ENCODE results near the gene PIM1. TPM values are rescaled to one million over a fixed set of nuclear protein-coding genes. Genes with fewer than 3 reads are reported as not detected.

The PIM1 gene
- total RNA-seq, 4 donors from 2014 or later: 36.6 to 78.4 (median 49.2) TPM

DNA sequence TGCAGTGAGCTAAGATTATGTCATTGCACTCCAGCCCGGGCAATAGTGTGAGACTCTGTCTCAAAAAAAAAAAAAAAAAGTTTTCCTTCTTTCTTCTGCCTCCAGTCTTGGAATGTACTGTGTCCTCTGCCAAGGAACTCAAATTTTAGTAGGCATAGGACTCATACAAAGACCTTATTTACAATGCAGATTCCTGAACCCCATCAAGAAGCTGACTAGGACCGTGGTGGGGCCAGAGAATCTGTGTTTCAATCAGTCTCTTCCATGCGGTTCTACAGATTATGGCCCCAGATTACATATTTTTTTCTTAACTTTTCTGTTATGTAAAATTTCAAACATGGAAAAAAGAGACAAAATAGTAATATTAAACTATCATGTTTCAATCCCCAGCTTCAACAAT, 29.8 kb upstream of the PIM1 start:
- no peaks in the 10 kb centered on the region for H3K27me3 ChIP-seq
- no peak overlapping the region for H3K4me3 ChIP-seq
- H3K27ac ChIP-seq: no peak overlapping the region
- H3K4me1 ChIP-seq: peaks cover 0 to 34% (median 0%) of the 10 kb centered on the region in 4 donors
- H3K36me3 ChIP-seq: no peaks in the 10 kb centered on the region
- TF ChIP-seq CTCF (IDR thresholded peaks at IDR 0.05) (no peak), POLR2A (IDR thresholded peaks at IDR 0.05) (no peak)
- H3K9me3 ChIP-seq: no peaks in the 10 kb centered on the region
- DNase-seq: no peak

DNA sequence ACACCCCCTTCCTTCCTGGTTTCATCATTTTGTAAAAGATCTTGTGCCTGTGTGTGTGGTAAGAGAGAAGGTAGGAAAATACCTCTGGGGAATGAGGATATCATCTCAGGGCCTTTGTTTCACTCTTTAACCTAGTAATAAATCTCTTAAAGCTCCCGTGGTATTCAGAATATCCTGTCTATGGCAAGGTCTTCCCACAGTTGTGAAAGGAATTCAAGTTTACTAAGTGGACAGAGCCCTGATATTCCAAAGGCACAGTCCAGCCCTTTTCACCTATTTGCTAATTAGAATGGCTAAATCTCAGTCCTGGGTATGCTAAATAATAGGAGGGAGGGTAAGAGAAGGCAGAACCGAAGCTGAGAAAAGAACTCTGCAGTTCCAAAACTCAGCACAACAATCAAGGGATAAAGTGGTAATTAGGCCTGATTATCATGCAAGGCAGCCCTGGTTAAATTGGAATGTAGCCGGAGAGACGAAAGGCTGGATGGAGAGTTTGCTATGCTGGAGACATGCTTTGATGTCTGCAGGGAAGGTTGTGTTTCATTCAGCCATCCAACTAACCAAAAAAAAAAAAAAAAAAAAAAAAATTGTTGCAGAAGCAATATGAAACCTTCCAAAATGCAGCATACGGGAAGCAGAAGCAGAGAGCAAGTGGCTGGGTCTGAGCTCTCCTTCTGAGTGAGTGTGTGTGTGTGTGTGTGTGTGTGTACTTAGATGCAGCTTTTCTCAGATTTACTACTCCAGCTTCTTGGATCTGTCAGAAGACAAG, 28.5 kb upstream of the PIM1 start:
- Histone ChIP-seq H3K4me1 (peaks cover 0 to 24% (median 0%) of the 10 kb centered on the region in 4 donors), H3K36me3 (no peaks in the 10 kb centered on the region), H3K4me3 (no peak overlapping the region), H3K27me3 (no peaks in the 10 kb centered on the region), H3K9me3 (no peaks in the 10 kb centered on the region), H3K27ac (peak overlapping the region; percentile 3 to 71 (median 26))
- no peak for DNase-seq
- TF ChIP-seq POLR2A (IDR thresholded peaks at IDR 0.05) (no peak), CTCF (IDR thresholded peaks at IDR 0.05) (no peak)

GRCh38 chr6:37142050-37142614, 27.8 kb upstream of the PIM1 start:
- peak overlapping the region in 3 of 4 donors; percentile 4 to 71 (median 11) for H3K27ac ChIP-seq

DNA sequence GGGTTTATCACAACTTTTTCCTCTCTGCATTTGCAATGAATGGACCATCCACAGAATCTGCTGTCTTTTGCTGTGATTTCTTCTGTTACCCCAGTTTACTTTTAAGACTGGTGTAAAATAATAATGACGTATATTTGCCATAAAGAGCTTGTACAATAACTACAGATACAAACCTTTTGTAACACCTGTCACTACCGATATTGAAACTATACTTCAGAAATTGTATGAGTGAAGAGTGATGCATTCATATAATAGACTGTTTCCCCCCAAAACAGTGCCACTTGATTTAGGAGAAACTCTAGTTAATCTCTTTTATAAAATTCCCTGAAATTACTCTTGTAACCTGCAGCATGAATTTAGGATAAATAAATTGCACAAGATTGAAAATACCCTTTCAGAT, 26.4 kb upstream of the PIM1 start:
- H3K27ac ChIP-seq: peak overlapping the region in 2 of 4 donors; percentile 50 to 79
- H3K4me3 ChIP-seq: no peak overlapping the region
- DNase-seq: no peak
- TF ChIP-seq CTCF (IDR thresholded peaks at IDR 0.05): no peak
- TF ChIP-seq POLR2A (IDR thresholded peaks at IDR 0.05): no peak
- no peaks in the 10 kb centered on the region for H3K36me3 ChIP-seq
- H3K9me3 ChIP-seq: no peaks in the 10 kb centered on the region
- no peaks in the 10 kb centered on the region for H3K27me3 ChIP-seq
- peaks cover 0 to 10% (median 0%) of the 10 kb centered on the region in 4 donors for H3K4me1 ChIP-seq

More at GRCh38 chr6:37142050-37142614, 27.8 kb upstream of the PIM1 start:
- DNase-seq: no peak
- TF ChIP-seq POLR2A (IDR thresholded peaks at IDR 0.05): no peak
- no peak for TF ChIP-seq CTCF (IDR thresholded peaks at IDR 0.05)
- Histone ChIP-seq H3K4me3 (no peak overlapping the region), H3K36me3 (no peaks in the 10 kb centered on the region), H3K27me3 (no peaks in the 10 kb centered on the region), H3K4me1 (peaks cover 0 to 17% (median 0%) of the 10 kb centered on the region in 4 donors), H3K9me3 (no peaks in the 10 kb centered on the region)

DNA sequence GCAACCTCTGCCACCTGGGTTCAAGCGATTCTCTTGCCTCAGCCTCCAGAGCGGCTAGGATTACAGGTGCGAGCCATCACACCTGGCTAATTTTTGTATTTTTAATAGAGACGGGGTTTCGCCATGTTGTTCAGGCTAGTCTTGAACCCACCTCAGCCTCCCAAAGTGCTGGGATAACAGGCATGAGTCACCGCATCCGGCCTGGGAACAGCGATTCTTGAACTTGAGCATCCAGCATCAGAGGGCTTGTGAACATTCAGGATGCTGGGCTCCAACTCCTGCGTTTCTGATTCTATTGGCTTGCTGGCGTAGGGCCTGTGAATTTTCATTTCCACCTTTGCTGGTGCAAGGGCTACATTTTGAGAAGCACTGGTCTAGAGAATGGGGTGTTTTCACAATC, 24.5 kb upstream of the PIM1 start:
- peaks cover 0 to 10% (median 0%) of the 10 kb centered on the region in 4 donors for H3K4me1 ChIP-seq
- no peaks in the 10 kb centered on the region for H3K27me3 ChIP-seq
- H3K27ac ChIP-seq: peak overlapping the region; percentile 11 to 79 (median 34)
- TF ChIP-seq POLR2A (IDR thresholded peaks at IDR 0.05) (no peak), CTCF (IDR thresholded peaks at IDR 0.05) (no peak)
- no peaks in the 10 kb centered on the region for H3K36me3 ChIP-seq
- no peak overlapping the region for H3K4me3 ChIP-seq
- H3K9me3 ChIP-seq: no peaks in the 10 kb centered on the region
- DNase-seq: no peak
